HCT116 (cell line): Measurements from ENCODE around the gene IL10RB. TPM values are rescaled to one million over a fixed set of nuclear protein-coding genes. Genes with fewer than 3 reads are reported as not detected.
A peak's percentile ranks its signal among the peaks of the same experiment; 100 is the strongest.

Experiments used
- ATAC-seq: fragments of 200-7000 bp; cut with Tn5 transposase; 2 replicates; pipeline ENCODE4 v1.9.1; 2020; ENCODE audit warnings: mild to moderate bottlenecking, moderate library complexity
- Bru-seq: library from RNA; stranded (reverse); fragments of 400-500 nt; gene quantifications from one replicate; lab custom pipeline; 2021; lab: Mats Ljungman, UMichigan
- BruChase-seq, 2 experiments: library from RNA; stranded (reverse); fragments of 400-500 nt; gene quantifications; one replicate each; lab custom pipeline; 2021; lab: Mats Ljungman, UMichigan
- BruUV-seq: library from RNA; stranded (reverse); fragments of 400-500 nt; replicated peaks from 2 replicates; lab custom pipeline; 2021; lab: Mats Ljungman, UMichigan
- CTCF ChIA-PET: fragments of 300-600 bp; sonication (Branson Sonifier 250); formaldehyde crosslinking; loops from one replicate; lab custom pipeline; 2021; ENCODE audit warnings: antibody characterized with exemption; lab: Charles Lee
- POLR2A ChIA-PET: fragments of 300-600, 350-600 bp; sonication (Branson Sonifier 250); formaldehyde crosslinking; loops from one replicate; lab custom pipeline; 2021; ENCODE audit warnings: antibody characterized with exemption; lab: Charles Lee
- RAD21 ChIA-PET, 2 experiments: fragments of 300-600 bp; sonication (Branson Sonifier 250); formaldehyde crosslinking; loops; one replicate each; lab custom pipeline; 2023; ENCODE audit warnings: low total read pairs in 2 of 2; ENCODE audit not compliant: uncharacterized antibody in 2 of 2, unreplicated experiment in 2 of 2, low non-redundant PET in 1 of 2; lab: Charles Lee
- DNase-seq: peaks from one replicate; pipeline ENCODE4 v3.0.0-alpha.2; 2010; ENCODE audit warnings: low read depth, low spot score
- H2AFZ ChIP-seq: fragments of 200-600 bp; shearing (Covaris generic), sonication (generic); 2 replicates; pipeline ENCODE4 v1.6.1; 2017; ENCODE audit warnings: low read depth, mixed run types, mixed read lengths, antibody characterized with exemption, low read length; ENCODE audit not compliant: poor library complexity, severe bottlenecking
- H3K27ac ChIP-seq: 2 replicates; pipeline ENCODE4 v1.5.1; 2012; ENCODE audit warnings: low read depth, low read length
- H3K27me3 ChIP-seq: fragments of 200-600 bp; sonication (generic); 2 replicates; pipeline ENCODE4 v1.6.1; 2016; ENCODE audit warnings: mixed run types, low read length, mixed read lengths; ENCODE audit not compliant: insufficient read depth
- H3K36me3 ChIP-seq, 2 experiments: fragments of 200-500 bp in 1 of 2; fragments of 200-600 bp in 1 of 2; sonication (Bioruptor generic) in 1 of 2; sonication (generic) in 1 of 2; 2 replicates each; pipeline versions ENCODE4 v1.5.1 to v1.6.1; 2014 to 2016; ENCODE audit warnings: low read length in 2 of 2, inconsistent platforms in 1 of 2, mixed read lengths in 1 of 2, mixed run types in 1 of 2; ENCODE audit not compliant: insufficient read depth in 2 of 2, control insufficient read depth in 1 of 2
- H3K4me1 ChIP-seq, 2 experiments: fragments of 200-600 bp in 1 of 2; sonication (generic) in 1 of 2; 2 replicates each; pipeline versions ENCODE4 v1.5.1 to v1.6.1; 2012 to 2017; ENCODE audit warnings: low read length in 2 of 2, inconsistent platforms in 1 of 2, mild to moderate bottlenecking in 1 of 2, mixed read lengths in 1 of 2, mixed run types in 1 of 2, moderate library complexity in 1 of 2; ENCODE audit not compliant: insufficient read depth in 2 of 2, control insufficient read depth in 1 of 2
- H3K4me2 ChIP-seq: fragments of 200-600 bp; sonication (generic); 2 replicates; pipeline ENCODE4 v1.6.1; 2017; ENCODE audit warnings: mixed run types, low read length, mixed read lengths
- H3K4me3 ChIP-seq, 2 experiments: fragments of 200-600 bp in 1 of 2; sonication (generic) in 1 of 2; replicated peaks in 1 of 2; 2 replicates each; pipeline ENCODE4 v1.5.1; 2011 to 2016; ENCODE audit warnings: low read length in 2 of 2, control low read depth in 1 of 2, low read depth in 1 of 2, mild to moderate bottlenecking in 1 of 2, mixed read lengths in 1 of 2, mixed run types in 1 of 2
- H3K79me2 ChIP-seq: fragments of 200-600 bp; sonication (generic); 2 replicates; pipeline ENCODE4 v1.6.1; 2017; ENCODE audit warnings: mild to moderate bottlenecking, mixed run types, low read length, moderate library complexity, mixed read lengths; ENCODE audit not compliant: insufficient read depth
- H3K9ac ChIP-seq: fragments of 200-600 bp; sonication (generic); 2 replicates; pipeline ENCODE4 v1.6.1; 2016; ENCODE audit warnings: low read length, mixed read lengths
- H3K9me2 ChIP-seq: fragments of 200-600 bp; sonication (generic), shearing (Covaris generic); 2 replicates; pipeline ENCODE4 v1.6.1; 2017; ENCODE audit warnings: mixed run types, mild to moderate bottlenecking, moderate library complexity; ENCODE audit not compliant: insufficient read depth
- H3K9me3 ChIP-seq, 2 experiments: fragments of 200-500 bp in 1 of 2; fragments of 200-600 bp in 1 of 2; sonication (Bioruptor generic) in 1 of 2; sonication (generic) in 1 of 2; 2 replicates each; pipeline ENCODE4 v1.6.1; 2014 to 2017; ENCODE audit warnings: low read length in 2 of 2, mixed read lengths in 2 of 2, inconsistent platforms in 1 of 2, low read depth in 1 of 2, mild to moderate bottlenecking in 1 of 2, mixed run types in 1 of 2, moderate library complexity in 1 of 2; ENCODE audit not compliant: control insufficient read depth in 1 of 2, insufficient read depth in 1 of 2
- H4K20me1 ChIP-seq: fragments of 200-600 bp; sonication (generic), shearing (Covaris generic); 2 replicates; pipeline ENCODE4 v1.6.1; 2017; ENCODE audit warnings: mixed run types, mild to moderate bottlenecking, moderate library complexity; ENCODE audit not compliant: insufficient read depth
- ATF3 ChIP-seq: IDR thresholded peaks from 2 replicates; pipeline ENCODE4 v1.6.1; 2012
- CBX3 ChIP-seq: IDR thresholded peaks from 2 replicates; pipeline ENCODE4 v1.6.1; 2012; ENCODE audit warnings: low read depth
- CEBPB ChIP-seq: IDR thresholded peaks from 2 replicates; pipeline ENCODE4 v1.6.1; 2012; ENCODE audit warnings: low read depth
- EGR1 ChIP-seq: IDR thresholded peaks from 2 replicates; pipeline ENCODE4 v1.6.1; 2012; ENCODE audit warnings: low read depth
- EZH2phosphoT487 ChIP-seq: fragments of 200-600 bp; IDR thresholded peaks from 2 replicates; pipeline ENCODE4 v1.6.1; 2018; ENCODE audit warnings: antibody characterized with exemption, borderline replicate concordance
- FOSL1 ChIP-seq: IDR thresholded peaks from 2 replicates; pipeline ENCODE4 v1.6.1; 2012; ENCODE audit warnings: low read depth
- JUND ChIP-seq: IDR thresholded peaks from 2 replicates; pipeline ENCODE4 v1.6.1; 2012
- MAX ChIP-seq: IDR thresholded peaks from 2 replicates; pipeline ENCODE4 v1.6.1; 2012
- POLR2A ChIP-seq: IDR thresholded peaks from 2 replicates; pipeline ENCODE4 v1.7.0; 2011; ENCODE audit warnings: borderline replicate concordance; ENCODE audit not compliant: insufficient read depth, insufficient read length; ENCODE audit errors: extremely low read depth
- POLR2AphosphoS5 ChIP-seq: IDR thresholded peaks from 2 replicates; pipeline ENCODE4 v1.6.1; 2011; ENCODE audit warnings: mild to moderate bottlenecking, low read depth, low read length, moderate library complexity
- RAD21 ChIP-seq: IDR thresholded peaks from 2 replicates; pipeline ENCODE4 v1.6.1; 2012; ENCODE audit warnings: low read depth, mild to moderate bottlenecking
- REST ChIP-seq: IDR thresholded peaks from 2 replicates; pipeline ENCODE4 v1.6.1; 2012; ENCODE audit warnings: low read depth
- SIN3A ChIP-seq: IDR thresholded peaks from 2 replicates; pipeline ENCODE4 v1.6.1; 2012; ENCODE audit warnings: low read depth
- SP1 ChIP-seq: IDR thresholded peaks from 2 replicates; pipeline ENCODE4 v1.6.1; 2012; ENCODE audit warnings: low read depth
- SRF ChIP-seq: IDR thresholded peaks from 2 replicates; pipeline ENCODE4 v1.6.1; 2012; ENCODE audit warnings: low read depth
- TCF7L2 ChIP-seq: IDR thresholded peaks from 2 replicates; pipeline ENCODE4 v1.7.0; 2011; ENCODE audit warnings: borderline replicate concordance, inconsistent platforms; ENCODE audit not compliant: insufficient read depth, insufficient read length; ENCODE audit errors: extremely low read depth
- YY1 ChIP-seq: IDR thresholded peaks from 2 replicates; pipeline ENCODE4 v1.6.1; 2011; ENCODE audit warnings: low read length, low read depth, moderate library complexity, mild to moderate bottlenecking; ENCODE audit not compliant: insufficient replicate concordance; ENCODE audit errors: extremely low read depth
- ZBTB33 ChIP-seq: IDR thresholded peaks from 2 replicates; pipeline ENCODE4 v1.6.1; 2011; ENCODE audit warnings: mild to moderate bottlenecking, low read length, moderate library complexity; ENCODE audit not compliant: insufficient replicate concordance; ENCODE audit errors: extremely low read depth
- ZFX ChIP-seq: fragments of 450-650 bp; IDR thresholded peaks from 2 replicates; pipeline ENCODE4 v1.6.1; 2017
- intact Hi-C: fragments of 100-400 bp; cut with micrococcal nuclease; formaldehyde crosslinking; loops from 2 replicates; pipeline ENCODE4 v1.10.0; 2022
- long read RNA-seq: library from polyadenylated mRNA; unstranded; transcript quantifications from one replicate; pipeline ENCODE4 v2.0.0, GENCODE V29; 2021; ENCODE audit not compliant: unreplicated experiment
- polyA plus RNA-seq: library from polyadenylated mRNA; unstranded; fragments of >200 nt; gene quantifications from 2 replicates; pipeline ENCODE4 v1.2.1, GENCODE V29; 2012; ENCODE audit warnings: missing spikeins
- total RNA-seq: library from RNA; stranded (reverse); gene quantifications from one replicate; pipeline ENCODE4 v1.2.1, GENCODE V29; 2021; ENCODE audit not compliant: unreplicated experiment

IL10RB gene
- total RNA-seq (13.7 TPM), Bru-seq, nascent RNA (percentile 77 among the genes with signal in this experiment), BruChase-seq, experiment 1, labeled RNA remaining after a 6-hour chase (percentile 96 among the genes with signal in this experiment), BruChase-seq, experiment 2, labeled RNA remaining after a 2-hour chase (percentile 85 among the genes with signal in this experiment)
- polyA plus RNA-seq = 18.5 and 24.2 TPM in 2 replicates
- long read RNA-seq, transcript IL10RB-201 (7 exons, 1,963 nt) = major isoform, 30 of 51 reads
- long read RNA-seq, partial matches to known transcripts = 1 of 51 reads
- long read RNA-seq, other reads (novel, unspliced or antisense) = 18 of 51 reads

- no peaks in the 10 kb centered on the region for H3K9me3 ChIP-seq
- CTCF ChIA-PET = interaction anchor here (1.0 kb wide), 1 partner anchor 95 kb away, joined by 3 read pairs; no protein-coding TSS in a partner anchor
- no peaks in the 10 kb centered on the region for H3K9me2 ChIP-seq
- H3K9ac ChIP-seq = peak within 1 kb of the TSS; percentile 67
- peak within 1 kb of the TSS; percentile 57; the same call in 1 of the 2 replicates for H3K27ac ChIP-seq
- RAD21 ChIA-PET = no interaction called here
- no peaks in the 10 kb centered on the region for H3K79me2 ChIP-seq
- H3K4me2 ChIP-seq = peak within 1 kb of the TSS; percentile 76
- no peak for DNase-seq
- no peaks in the 10 kb centered on the region for H3K27me3 ChIP-seq
- peak; percentile 85 for ATAC-seq
- intact Hi-C loops = no loop called here
- 0 out of 2 replicates have a peak, but pooled peaks cover 4% of the 10 kb centered on the region for H4K20me1 ChIP-seq
- BruUV-seq = no TSS peak
- POLR2A ChIA-PET = interaction anchor here (2.2 kb wide), 1 partner anchor 59 kb away, joined by 6 read pairs; the partner anchor contains the start of gene IFNAR1
- no peaks in the 10 kb centered on the region; a peak in 1 of 4 replicates for H3K36me3 ChIP-seq
- H2AFZ ChIP-seq = peak within 1 kb of the TSS; percentile 80
- H3K4me3 ChIP-seq = peak within 1 kb of the TSS; percentile 79 to 85
- peaks cover 15 to 34% of the 10 kb centered on the region in 2 experiments for H3K4me1 ChIP-seq
- TF ChIP-seq SP1 (no peak), ZBTB33 (no peak), ATF3 (no peak), ZFX (0 out of 2 replicates have a peak, but pooled peaks have one; percentile 51), YY1 (no peak), POLR2A (no peak), POLR2AphosphoS5 (peak; percentile 68), EZH2phosphoT487 (no peak), MAX (peak; percentile 26; the same call in 1 of the 2 replicates), EGR1 (0 out of 2 replicates have a peak, but pooled peaks have one; percentile 2), FOSL1 (no peak), TCF7L2 (no peak), CBX3 (no peak), RAD21 (no peak), REST (no peak), CEBPB (no peak), JUND (no peak), SIN3A (no peak), SRF (no peak)
Measured at GRCh38 chr21:33266050-33266788, at the start of gene IL10RB. Gene IL10RB (plus strand): TSS chr21:33266367. CDS start chr21:33266466, 99 bp downstream.
